Left lung (tissue), 10 donors: ENCODE data around the gene ARL5C. TPM values are rescaled to one million over a fixed set of nuclear protein-coding genes. Genes with fewer than 3 reads are reported as not detected.

Experiments used
- ATAC-seq: fragments of 200-7000 bp; cut with Tn5 transposase; one replicate; pipeline ENCODE4 v1.9.1; 2020; ENCODE audit warnings: moderate library complexity
- DNase-seq, 4 donors: peaks; one replicate each; pipeline ENCODE4 v3.0.0-alpha.2; 2013 to 2020
- H3K27ac ChIP-seq, 2 donors: fragments of 200-600 bp; sonication (generic) in 1 of 2; one replicate each; pipeline versions ENCODE4 v1.5.0 to v1.8.0; 2020 to 2021
- H3K27me3 ChIP-seq, 2 donors: fragments of 200-600 bp; sonication (generic) in 1 of 2; one replicate each; pipeline versions ENCODE4 v1.5.0 to v1.8.0; 2020 to 2021
- H3K36me3 ChIP-seq, 2 donors: fragments of 200-600 bp; sonication (generic) in 1 of 2; one replicate each; pipeline versions ENCODE4 v1.5.0 to v1.8.0; 2020 to 2021
- H3K4me1 ChIP-seq, 2 donors: fragments of 200-600 bp; one replicate each; pipeline ENCODE4 v1.8.0; 2021
- H3K4me3 ChIP-seq, 2 donors: fragments of 200-600 bp; sonication (generic) in 1 of 2; one replicate each; pipeline versions ENCODE4 v1.5.0 to v1.8.0; 2020 to 2021; ENCODE audit warnings: mild to moderate bottlenecking in 1 of 2
- H3K9me3 ChIP-seq, 2 donors: fragments of 200-600 bp; sonication (generic) in 1 of 2; one replicate each; pipeline versions ENCODE4 v1.5.0 to v1.8.0; 2020 to 2021
- intact Hi-C, 2 donors: fragments of 100-400 bp; cut with DNase I; formaldehyde crosslinking; loops; one replicate each; pipeline versions ENCODE4 v1.11.2 to v1.14.2; 2022
- polyA plus RNA-seq, 6 donors: library from polyadenylated mRNA; unstranded; fragments of 120-200 nt; gene quantifications; one replicate each; pipeline ENCODE4 v1.2.1, GENCODE V29; 2013; ENCODE audit not compliant: insufficient read length in 6 of 6
- total RNA-seq, 2 donors: library from RNA; stranded (reverse); fragmentation: NEBNext Ultra II Directional; extraction: Animal tissue kit (Norgen Biotek cat#: 25700); gene quantifications; one replicate each; pipeline ENCODE4 v1.2.1, GENCODE V29; 2021
- TF ChIP-seq, protein P1 (sequence below), 2 donors: fragments of 200-600 bp; sonication (generic) in 1 of 2; IDR thresholded peaks; one replicate each; pipeline versions ENCODE4 v1.5.0 to v1.8.0; 2021; ENCODE audit warnings: antibody characterized with exemption in 2 of 2
- donor health status: DM: no; HTN: yes; CAD: no.
- donor health status: DM: no; HTN: no; CAD: no.

Gene ARL5C
- total and polyA plus RNA-seq, 8 donors: 0.34 to 0.69 (median 0.46) TPM; not detected in 4

GRCh38 chr17:39181303-39181702, 15.3 kb upstream of the ARL5C start:
- TF ChIP-seq, protein P1, sequence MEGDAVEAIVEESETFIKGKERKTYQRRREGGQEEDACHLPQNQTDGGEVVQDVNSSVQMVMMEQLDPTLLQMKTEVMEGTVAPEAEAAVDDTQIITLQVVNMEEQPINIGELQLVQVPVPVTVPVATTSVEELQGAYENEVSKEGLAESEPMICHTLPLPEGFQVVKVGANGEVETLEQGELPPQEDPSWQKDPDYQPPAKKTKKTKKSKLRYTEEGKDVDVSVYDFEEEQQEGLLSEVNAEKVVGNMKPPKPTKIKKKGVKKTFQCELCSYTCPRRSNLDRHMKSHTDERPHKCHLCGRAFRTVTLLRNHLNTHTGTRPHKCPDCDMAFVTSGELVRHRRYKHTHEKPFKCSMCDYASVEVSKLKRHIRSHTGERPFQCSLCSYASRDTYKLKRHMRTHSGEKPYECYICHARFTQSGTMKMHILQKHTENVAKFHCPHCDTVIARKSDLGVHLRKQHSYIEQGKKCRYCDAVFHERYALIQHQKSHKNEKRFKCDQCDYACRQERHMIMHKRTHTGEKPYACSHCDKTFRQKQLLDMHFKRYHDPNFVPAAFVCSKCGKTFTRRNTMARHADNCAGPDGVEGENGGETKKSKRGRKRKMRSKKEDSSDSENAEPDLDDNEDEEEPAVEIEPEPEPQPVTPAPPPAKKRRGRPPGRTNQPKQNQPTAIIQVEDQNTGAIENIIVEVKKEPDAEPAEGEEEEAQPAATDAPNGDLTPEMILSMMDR (IDR thresholded peaks at IDR 0.05): no peak
- no peak overlapping the region for H3K27ac ChIP-seq
- H3K9me3 ChIP-seq: no peaks in the 10 kb centered on the region
- intact Hi-C loops: no loop called here
- DNase-seq (no peak), ATAC-seq (no peak)
- no peaks in the 10 kb centered on the region for H3K27me3 ChIP-seq
- H3K4me1 ChIP-seq: peaks cover 0 to 10% of the 10 kb centered on the region in 2 donors
- no peak overlapping the region for H3K4me3 ChIP-seq
- peaks cover 0 to 94% of the 10 kb centered on the region in 2 donors for H3K36me3 ChIP-seq

GRCh38 chr17:39178536-39178935, 12.6 kb upstream of the ARL5C start:
- Histone ChIP-seq H3K4me1 (peaks cover 0 to 10% of the 10 kb centered on the region in 2 donors), H3K4me3 (no peak overlapping the region), H3K27ac (no peak overlapping the region), H3K9me3 (no peaks in the 10 kb centered on the region), H3K36me3 (peaks cover 0 to 80% of the 10 kb centered on the region in 2 donors), H3K27me3 (no peaks in the 10 kb centered on the region)
- TF ChIP-seq, protein P1 (IDR thresholded peaks at IDR 0.05): no peak
- intact Hi-C loops: no loop called here
- ATAC-seq: peak; percentile 76
- DNase-seq: no peak

- H3K9me3 ChIP-seq: no peaks in the 10 kb centered on the region
- no peaks in the 10 kb centered on the region for H3K27me3 ChIP-seq
- H3K4me3 ChIP-seq: no peak overlapping the region
- no peak overlapping the region for H3K27ac ChIP-seq
- H3K36me3 ChIP-seq: peaks cover 0 to 68% of the 10 kb centered on the region in 2 donors
- peak; percentile 18 for ATAC-seq
- DNase-seq: no peak
- H3K4me1 ChIP-seq: peaks cover 0 to 10% of the 10 kb centered on the region in 2 donors
- intact Hi-C loops: no loop called here
- TF ChIP-seq, protein P1 (IDR thresholded peaks at IDR 0.05): no peak
Observed at GRCh38 chr17:39177256-39177655, 11.3 kb upstream of the ARL5C start.

GRCh38 chr17:39175695-39176093, 9.7 kb upstream of the ARL5C start:
- ATAC-seq: no peak
- no peak for DNase-seq
- H3K9me3 ChIP-seq: no peaks in the 10 kb centered on the region
- no peak overlapping the region for H3K4me3 ChIP-seq
- H3K27ac ChIP-seq: no peak overlapping the region
- TF ChIP-seq, protein P1 (IDR thresholded peaks at IDR 0.05): no peak
- H3K27me3 ChIP-seq: no peaks in the 10 kb centered on the region
- peaks cover 0 to 53% of the 10 kb centered on the region in 2 donors for H3K36me3 ChIP-seq
- intact Hi-C loops: no loop called here
- peaks cover 0 to 10% of the 10 kb centered on the region in 2 donors for H3K4me1 ChIP-seq

DNA sequence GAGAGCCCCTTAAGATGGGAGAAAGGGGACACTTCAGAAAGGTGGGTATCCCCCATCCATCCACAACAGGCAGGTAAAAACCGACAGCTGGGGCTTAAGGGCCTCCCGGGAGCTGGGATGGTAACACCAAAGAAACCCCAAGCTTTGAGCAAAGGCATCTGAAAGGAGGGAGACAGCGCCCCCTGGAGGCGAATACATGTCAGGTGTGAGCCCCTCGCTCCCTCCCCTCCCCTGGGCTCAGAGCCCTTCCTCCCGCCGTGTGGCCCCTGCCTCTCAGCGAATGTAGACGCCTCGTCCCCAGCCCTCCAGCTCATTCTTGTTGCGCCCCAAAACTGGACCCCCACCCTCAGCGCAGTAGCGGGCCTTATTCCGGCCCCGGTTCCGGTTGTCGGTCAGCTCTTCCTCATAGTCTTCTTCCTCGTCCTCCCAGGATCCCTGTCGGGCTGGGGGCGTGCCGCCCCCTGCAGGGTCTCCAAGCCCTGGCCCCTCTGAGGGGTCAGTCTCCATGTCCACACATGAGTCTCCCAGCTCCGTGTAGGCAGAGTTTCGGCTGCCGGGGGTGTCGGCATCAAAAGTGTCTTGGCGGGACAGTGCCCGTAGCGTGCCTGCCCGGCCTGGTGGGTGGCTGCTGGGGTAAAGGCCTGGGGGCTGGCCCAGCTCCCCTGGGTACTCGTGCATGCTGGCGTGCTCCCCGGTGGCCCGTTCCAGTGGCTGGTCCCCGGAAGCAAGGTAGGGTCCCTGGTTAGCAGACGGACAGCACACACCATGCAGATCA, 9.1 kb upstream of the ARL5C start:
- Histone ChIP-seq H3K27ac (no peak overlapping the region), H3K36me3 (peaks cover 0 to 47% of the 10 kb centered on the region in 2 donors), H3K9me3 (no peaks in the 10 kb centered on the region), H3K4me3 (no peak overlapping the region), H3K4me1 (peaks cover 0 to 10% of the 10 kb centered on the region in 2 donors), H3K27me3 (no peaks in the 10 kb centered on the region)
- peak; percentile 55 for ATAC-seq
- DNase-seq: peak in 3 of 4 donors; percentile 60 to 80 (median 63)
- TF ChIP-seq, protein P1 (IDR thresholded peaks at IDR 0.05): peak; percentile 81 to 88
- intact Hi-C loops: no loop called here
